ENCODE results near the gene KRT5.
A peak's percentile ranks its signal among the peaks of the same experiment; 100 is the strongest.

KRT5 gene

DNA sequence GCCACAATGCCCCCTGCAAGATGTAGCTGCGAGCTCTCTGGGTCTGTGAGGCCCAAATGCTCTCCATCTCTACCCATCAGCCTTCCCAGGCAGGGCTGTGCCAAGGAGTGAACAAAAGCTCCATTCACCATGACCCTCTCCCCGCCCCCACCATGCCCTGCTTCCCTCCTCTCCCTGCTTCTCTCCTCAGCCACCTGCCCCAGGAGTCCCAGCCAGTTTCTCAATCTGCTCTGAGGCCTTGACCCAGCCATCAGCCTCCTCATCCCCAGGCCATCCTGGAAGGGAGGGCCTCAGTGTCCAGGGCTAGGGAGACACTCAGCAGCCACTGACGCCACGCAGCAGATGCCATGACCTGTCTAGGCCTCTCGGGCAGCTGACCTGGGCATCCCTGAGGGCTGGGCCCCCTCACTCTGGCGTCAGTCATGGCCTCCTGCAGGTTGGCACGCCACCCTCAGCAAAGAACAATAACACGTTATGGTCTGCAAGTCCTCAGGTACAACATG lies 8.5 kb upstream of the KRT5 start:
- TF ChIP-seq RAD21 (IDR thresholded peaks at IDR 0.05; ENCODE audit: low read depth) (peak; percentile 27; the same call in 1 of the 2 replicates), TAF1 (IDR thresholded peaks at IDR 0.05; ENCODE audit: low read depth) (no peak), CEBPB (IDR thresholded peaks at IDR 0.05) (peak; percentile 38; the same call in 1 of the 2 replicates), EGR1 (IDR thresholded peaks at IDR 0.05) (no peak), NFIC (IDR thresholded peaks at IDR 0.05) (peak; percentile 99), CREB1 (IDR thresholded peaks at IDR 0.05; ENCODE audit: low read depth) (0 out of 2 replicates have a peak, but pooled peaks have one; percentile 44), ZBTB7A (IDR thresholded peaks at IDR 0.05; ENCODE audit: low read depth) (peak; percentile 66; the same call in 1 of the 2 replicates), YY1 (IDR thresholded peaks at IDR 0.05; ENCODE audit: low read depth) (peak; percentile 81), FOXM1 (IDR thresholded peaks at IDR 0.05; ENCODE audit: borderline replicate concordance, low read depth) (peak; percentile 92), TCF12 (IDR thresholded peaks at IDR 0.05; ENCODE audit: low read depth) (peak; percentile 98), EP300 (IDR thresholded peaks at IDR 0.05; ENCODE audit: borderline replicate concordance) (peak; percentile 99), TEAD4 (IDR thresholded peaks at IDR 0.05) (peak; percentile 87)
- TF ChIP-seq, protein P1, sequence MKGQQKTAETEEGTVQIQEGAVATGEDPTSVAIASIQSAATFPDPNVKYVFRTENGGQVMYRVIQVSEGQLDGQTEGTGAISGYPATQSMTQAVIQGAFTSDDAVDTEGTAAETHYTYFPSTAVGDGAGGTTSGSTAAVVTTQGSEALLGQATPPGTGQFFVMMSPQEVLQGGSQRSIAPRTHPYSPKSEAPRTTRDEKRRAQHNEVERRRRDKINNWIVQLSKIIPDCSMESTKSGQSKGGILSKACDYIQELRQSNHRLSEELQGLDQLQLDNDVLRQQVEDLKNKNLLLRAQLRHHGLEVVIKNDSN (IDR thresholded peaks at IDR 0.05), result peak; percentile 60
- TF ChIP-seq, protein P2, sequence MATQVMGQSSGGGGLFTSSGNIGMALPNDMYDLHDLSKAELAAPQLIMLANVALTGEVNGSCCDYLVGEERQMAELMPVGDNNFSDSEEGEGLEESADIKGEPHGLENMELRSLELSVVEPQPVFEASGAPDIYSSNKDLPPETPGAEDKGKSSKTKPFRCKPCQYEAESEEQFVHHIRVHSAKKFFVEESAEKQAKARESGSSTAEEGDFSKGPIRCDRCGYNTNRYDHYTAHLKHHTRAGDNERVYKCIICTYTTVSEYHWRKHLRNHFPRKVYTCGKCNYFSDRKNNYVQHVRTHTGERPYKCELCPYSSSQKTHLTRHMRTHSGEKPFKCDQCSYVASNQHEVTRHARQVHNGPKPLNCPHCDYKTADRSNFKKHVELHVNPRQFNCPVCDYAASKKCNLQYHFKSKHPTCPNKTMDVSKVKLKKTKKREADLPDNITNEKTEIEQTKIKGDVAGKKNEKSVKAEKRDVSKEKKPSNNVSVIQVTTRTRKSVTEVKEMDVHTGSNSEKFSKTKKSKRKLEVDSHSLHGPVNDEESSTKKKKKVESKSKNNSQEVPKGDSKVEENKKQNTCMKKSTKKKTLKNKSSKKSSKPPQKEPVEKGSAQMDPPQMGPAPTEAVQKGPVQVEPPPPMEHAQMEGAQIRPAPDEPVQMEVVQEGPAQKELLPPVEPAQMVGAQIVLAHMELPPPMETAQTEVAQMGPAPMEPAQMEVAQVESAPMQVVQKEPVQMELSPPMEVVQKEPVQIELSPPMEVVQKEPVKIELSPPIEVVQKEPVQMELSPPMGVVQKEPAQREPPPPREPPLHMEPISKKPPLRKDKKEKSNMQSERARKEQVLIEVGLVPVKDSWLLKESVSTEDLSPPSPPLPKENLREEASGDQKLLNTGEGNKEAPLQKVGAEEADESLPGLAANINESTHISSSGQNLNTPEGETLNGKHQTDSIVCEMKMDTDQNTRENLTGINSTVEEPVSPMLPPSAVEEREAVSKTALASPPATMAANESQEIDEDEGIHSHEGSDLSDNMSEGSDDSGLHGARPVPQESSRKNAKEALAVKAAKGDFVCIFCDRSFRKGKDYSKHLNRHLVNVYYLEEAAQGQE (IDR thresholded peaks at IDR 0.05; ENCODE audit: low read depth), result no peak; the same call in 1 of the 2 replicates
- TF ChIP-seq, protein P3, sequence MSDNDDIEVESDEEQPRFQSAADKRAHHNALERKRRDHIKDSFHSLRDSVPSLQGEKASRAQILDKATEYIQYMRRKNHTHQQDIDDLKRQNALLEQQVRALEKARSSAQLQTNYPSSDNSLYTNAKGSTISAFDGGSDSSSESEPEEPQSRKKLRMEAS (IDR thresholded peaks at IDR 0.05), result peak; percentile 85

DNA sequence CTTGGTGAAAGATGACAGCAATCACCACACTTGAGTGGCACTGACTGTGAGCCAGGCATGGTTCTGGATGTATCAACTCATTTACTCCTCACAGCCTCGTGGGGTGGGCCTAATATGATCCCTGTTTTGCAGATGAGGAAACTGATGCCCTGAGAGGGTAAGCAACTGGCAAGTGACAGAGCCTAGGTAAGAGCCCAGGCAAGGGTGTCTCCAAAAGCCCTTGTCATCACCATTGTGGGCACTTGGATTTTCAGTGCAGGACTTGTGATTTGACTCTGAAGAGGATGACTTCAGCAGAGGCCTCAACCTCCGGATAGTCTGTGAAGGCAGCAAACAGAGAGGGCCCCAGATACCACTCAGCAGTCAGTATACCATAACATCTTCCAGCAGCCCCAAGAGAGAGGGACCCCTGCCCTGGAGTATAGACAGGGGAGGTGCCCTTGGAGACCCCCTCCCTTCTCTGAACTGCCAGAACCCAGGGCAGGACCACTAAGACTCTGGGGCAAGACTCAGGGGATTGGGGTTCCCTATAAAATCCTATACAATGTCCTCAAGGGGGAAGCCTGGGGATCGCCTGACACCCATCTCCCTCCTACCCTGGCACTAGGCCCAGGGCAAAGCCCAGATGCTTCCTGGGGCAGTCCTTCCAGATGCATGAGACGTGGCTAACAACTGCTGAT lies 7.1 kb upstream of the KRT5 start:
- TF ChIP-seq ZBTB7A (IDR thresholded peaks at IDR 0.05; ENCODE audit: low read depth) (no peak), CREB1 (IDR thresholded peaks at IDR 0.05; ENCODE audit: low read depth) (no peak)

DNA sequence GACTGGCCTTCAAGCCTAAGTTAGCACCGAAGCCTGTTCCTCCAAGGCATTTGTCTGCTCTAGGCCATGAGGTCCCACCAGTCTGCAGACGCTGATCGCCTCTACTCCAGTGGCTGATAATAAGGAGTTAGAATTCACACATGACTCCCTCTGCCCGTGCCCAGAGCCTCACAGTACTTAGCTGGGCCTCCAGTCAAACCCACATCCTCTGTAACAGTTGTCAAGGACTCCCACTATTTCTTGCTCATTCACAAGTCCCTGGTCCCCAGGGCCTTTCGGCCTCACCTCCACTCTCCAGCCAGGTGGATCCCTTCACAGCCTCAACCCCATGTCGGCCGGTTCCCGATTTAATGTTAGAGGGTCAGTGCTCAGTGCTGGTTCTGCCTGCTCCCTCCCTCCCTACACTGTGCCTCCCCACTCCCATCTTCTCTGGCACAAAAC lies 6.3 kb upstream of the KRT5 start:
- TF ChIP-seq CREB1 (IDR thresholded peaks at IDR 0.05; ENCODE audit: low read depth) (no peak), RAD21 (IDR thresholded peaks at IDR 0.05; ENCODE audit: low read depth) (no peak), CEBPB (IDR thresholded peaks at IDR 0.05) (no peak), NFIC (IDR thresholded peaks at IDR 0.05) (no peak)
- TF ChIP-seq, protein P1 (IDR thresholded peaks at IDR 0.05), result no peak

DNA sequence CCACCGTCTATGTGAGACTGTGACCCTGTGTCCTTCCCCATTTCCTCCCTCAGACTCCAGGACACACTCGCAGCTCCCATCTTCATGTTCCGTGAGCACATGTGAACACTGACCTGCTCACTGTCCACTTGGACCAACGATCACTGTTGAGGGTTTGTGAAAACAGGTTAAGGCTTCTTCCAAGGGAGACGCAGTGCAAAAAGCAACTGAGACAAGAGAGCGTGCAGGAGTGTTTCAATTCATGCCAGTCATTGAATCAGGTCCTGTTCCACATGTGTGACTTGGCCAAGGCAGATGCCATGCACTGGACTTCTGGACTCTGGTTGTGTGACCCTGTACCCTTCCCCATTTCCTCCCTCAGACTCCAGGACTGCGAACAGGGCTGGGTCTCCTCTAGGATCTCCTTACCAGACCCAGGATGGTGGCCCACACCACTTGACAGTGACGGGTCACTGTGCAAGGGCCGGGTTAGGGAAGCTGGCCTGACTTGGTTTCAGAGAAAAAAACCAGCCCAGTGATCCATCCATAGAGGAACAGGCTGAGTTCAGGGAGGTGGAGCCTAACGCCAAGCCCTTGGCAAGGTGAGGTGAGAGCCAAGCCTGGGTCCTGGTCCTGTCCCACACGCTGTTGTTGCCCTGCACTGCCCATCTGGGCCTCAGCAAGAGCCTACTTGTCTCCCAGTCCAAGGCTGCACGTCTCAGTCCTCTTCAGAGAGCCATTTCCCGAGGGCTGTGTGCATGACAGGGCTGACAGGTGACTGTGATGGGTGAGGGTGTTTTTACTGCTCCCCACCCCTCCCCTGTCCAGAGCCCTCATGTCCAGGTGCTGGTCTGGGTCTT lies 5.7 kb upstream of the KRT5 start:
- TF ChIP-seq, protein P2 (IDR thresholded peaks at IDR 0.05; ENCODE audit: low read depth), result no peak
- TF ChIP-seq TCF12 (IDR thresholded peaks at IDR 0.05; ENCODE audit: low read depth) (no peak), TAF1 (IDR thresholded peaks at IDR 0.05; ENCODE audit: low read depth) (no peak), ZBTB7A (IDR thresholded peaks at IDR 0.05; ENCODE audit: low read depth) (no peak), TEAD4 (IDR thresholded peaks at IDR 0.05) (no peak), YY1 (IDR thresholded peaks at IDR 0.05; ENCODE audit: low read depth) (no peak), RAD21 (IDR thresholded peaks at IDR 0.05; ENCODE audit: low read depth) (no peak), EP300 (IDR thresholded peaks at IDR 0.05; ENCODE audit: borderline replicate concordance) (no peak), CEBPB (IDR thresholded peaks at IDR 0.05) (no peak)
- TF ChIP-seq, protein P1 (IDR thresholded peaks at IDR 0.05), result no peak
- TF ChIP-seq, protein P3 (IDR thresholded peaks at IDR 0.05), result no peak; the same call in 1 of the 2 replicates

Measured in Ishikawa (cell line).